GM12878 (cell line): Measurements from ENCODE around the gene DYNC2H1.

Experiments
- CEBPB ChIP-seq, 2 experiments: fragments of 150-350 bp in 1 of 2; IDR thresholded peaks; 2 replicates each; pipeline ENCODE4 v1.6.1; 2012 to 2014; ENCODE audit warnings: low read depth in 2 of 2, low read length in 2 of 2, borderline replicate concordance in 1 of 2, inconsistent platforms in 1 of 2
- CTCF ChIP-seq, 3 experiments: IDR thresholded peaks in 2 of 3; conservative IDR thresholded peaks in 1 of 3; 2 replicates each; pipeline ENCODE4 v1.5.1; 2011; ENCODE audit warnings: low read depth in 3 of 3, low read length in 3 of 3, mild to moderate bottlenecking in 3 of 3, control low read depth in 2 of 3, moderate library complexity in 2 of 3, inconsistent platforms in 1 of 3, mixed read lengths in 1 of 3; ENCODE audit not compliant: control insufficient read depth in 2 of 3, insufficient read depth in 1 of 3; ENCODE audit errors: extremely low read depth in 1 of 3
- EGR1 ChIP-seq, 2 experiments: IDR thresholded peaks; 1 replicate in 1 of 2; 2 replicates in 1 of 2; pipeline ENCODE4 v1.6.1; 2011 to 2012; ENCODE audit warnings: low read depth in 2 of 2, low read length in 2 of 2, borderline replicate concordance in 1 of 2, mild to moderate bottlenecking in 1 of 2, moderate library complexity in 1 of 2
- FOS ChIP-seq: IDR thresholded peaks from 3 replicates; pipeline ENCODE4 v1.6.1; 2011; ENCODE audit warnings: borderline replicate concordance; ENCODE audit not compliant: insufficient read length; ENCODE audit errors: extremely low read depth
- ZNF217 ChIP-seq: fragments of 450-650 bp; IDR thresholded peaks from 2 replicates; pipeline ENCODE4 v1.6.1; 2017; ENCODE audit warnings: antibody characterized with exemption, mild to moderate bottlenecking

GRCh38 chr11:103453126-103453525 is 343.9 kb downstream of the DYNC2H1 start:
- TF ChIP-seq CTCF (IDR thresholded peaks at IDR 0.05 in 2 of 3, conservative IDR thresholded peaks at IDR 0.05 in 1 of 3; ENCODE audit: control insufficient read depth in 2 of 3, extremely low read depth in 1 of 3, insufficient read depth in 1 of 3, low read depth in 3 of 3, low read length in 3 of 3) (no peak), CEBPB (IDR thresholded peaks at IDR 0.05; ENCODE audit: borderline replicate concordance in 1 of 2, low read depth in 2 of 2, low read length in 2 of 2) (no peak), ZNF217 (no peak), EGR1 (IDR thresholded peaks at IDR 0.05; ENCODE audit: borderline replicate concordance in 1 of 2, low read depth in 2 of 2, low read length in 2 of 2) (no peak), FOS (no peak)
